Fibroblast of lung (primary cell): ENCODE results near the gene ARID1B. TPM values are rescaled to one million over a fixed set of nuclear protein-coding genes. Genes with fewer than 3 reads are reported as not detected.

Experiments used
- DNase-seq, 2 donors: peaks; one replicate each; pipeline versions ENCODE4 v3.0.0 to v3.0.0-alpha.2; 2010; ENCODE audit warnings: low read depth in 2 of 2
- H2AFZ ChIP-seq: 2 replicates; pipeline ENCODE4 v1.5.1; 2012; ENCODE audit warnings: low read length, control low read depth, inconsistent platforms
- H3K27ac ChIP-seq: 2 replicates; pipeline ENCODE4 v1.5.1; 2011; ENCODE audit warnings: low read length, control low read depth; ENCODE audit not compliant: insufficient read depth
- H3K27me3 ChIP-seq: 2 replicates; pipeline ENCODE4 v1.5.1; 2011; ENCODE audit warnings: mild to moderate bottlenecking, low read length; ENCODE audit not compliant: control insufficient read depth, insufficient read depth
- H3K36me3 ChIP-seq: 2 replicates; pipeline ENCODE4 v1.5.1; 2011; ENCODE audit warnings: low read length; ENCODE audit not compliant: control insufficient read depth, insufficient read depth
- H3K4me1 ChIP-seq: 2 replicates; pipeline ENCODE4 v1.5.1; 2011; ENCODE audit warnings: low read length; ENCODE audit not compliant: control insufficient read depth, insufficient read depth; ENCODE audit errors: extremely low read depth
- H3K4me2 ChIP-seq: 2 replicates; pipeline ENCODE4 v1.5.1; 2011; ENCODE audit warnings: low read length, control low read depth; ENCODE audit not compliant: insufficient read depth; ENCODE audit errors: extremely low read depth
- H3K4me3 ChIP-seq, 4 experiments: fragments of 200-600 bp in 1 of 4; sonication (generic) in 1 of 4; replicated peaks in 1 of 4; 2 replicates each; pipeline ENCODE4 v1.5.1; 2011 to 2016; ENCODE audit warnings: low read length in 4 of 4, low read depth in 3 of 4, mild to moderate bottlenecking in 3 of 4, control low read depth in 2 of 4, inconsistent platforms in 1 of 4, mixed read lengths in 1 of 4; ENCODE audit not compliant: insufficient read depth in 1 of 4; ENCODE audit errors: control extremely low read depth in 1 of 4
- H3K79me2 ChIP-seq: 2 replicates; pipeline ENCODE4 v1.5.1; 2012; ENCODE audit warnings: mild to moderate bottlenecking, low read length, inconsistent platforms; ENCODE audit not compliant: control insufficient read depth, insufficient read depth
- H3K9ac ChIP-seq: 2 replicates; pipeline ENCODE4 v1.5.1; 2011; ENCODE audit warnings: mild to moderate bottlenecking, low read length, control low read depth; ENCODE audit not compliant: insufficient read depth
- H3K9me3 ChIP-seq: 2 replicates; pipeline ENCODE4 v1.5.1; 2012; ENCODE audit warnings: low read depth, low read length; ENCODE audit not compliant: control insufficient read depth, insufficient read depth
- H4K20me1 ChIP-seq: 2 replicates; pipeline ENCODE4 v1.5.1; 2011; ENCODE audit warnings: low read length; ENCODE audit not compliant: control insufficient read depth, insufficient read depth; ENCODE audit errors: extremely low read depth
- EZH2 ChIP-seq: IDR thresholded peaks from 2 replicates; pipeline ENCODE4 v1.5.1; 2012; ENCODE audit warnings: low read length, control low read depth, mild to moderate bottlenecking; ENCODE audit errors: missing control alignments
- polyA plus RNA-seq, 2 donors: library from polyadenylated mRNA; depleted of rRNA in 1 of 2; stranded (reverse) in 1 of 2; unstranded in 1 of 2; fragments of >200 nt; gene quantifications; 2 replicates each; pipeline ENCODE4 v1.2.1, GENCODE V29; 2011 to 2012; ENCODE audit warnings: missing spikeins in 1 of 2
- total RNA-seq: library from RNA; depleted of rRNA; stranded (reverse); fragments of >200 nt; gene quantifications from 2 replicates; pipeline ENCODE4 v1.2.1, GENCODE V29; 2014
- TF ChIP-seq, protein P1 (sequence below), 2 donors: IDR thresholded peaks in 1 of 2; conservative IDR thresholded peaks in 1 of 2; 1 replicate in 1 of 2; 2 replicates in 1 of 2; pipeline ENCODE4 v1.5.1; 2011 to 2012; ENCODE audit warnings: low read length in 2 of 2, control low read depth in 1 of 2, inconsistent platforms in 1 of 2, low read depth in 1 of 2, mild to moderate bottlenecking in 1 of 2

ARID1B gene
- total and polyA plus RNA-seq, 2 donors (not counting 1 experiment from before 2014, with no cell fraction given): 15.4 to 41.9 TPM

DNA sequence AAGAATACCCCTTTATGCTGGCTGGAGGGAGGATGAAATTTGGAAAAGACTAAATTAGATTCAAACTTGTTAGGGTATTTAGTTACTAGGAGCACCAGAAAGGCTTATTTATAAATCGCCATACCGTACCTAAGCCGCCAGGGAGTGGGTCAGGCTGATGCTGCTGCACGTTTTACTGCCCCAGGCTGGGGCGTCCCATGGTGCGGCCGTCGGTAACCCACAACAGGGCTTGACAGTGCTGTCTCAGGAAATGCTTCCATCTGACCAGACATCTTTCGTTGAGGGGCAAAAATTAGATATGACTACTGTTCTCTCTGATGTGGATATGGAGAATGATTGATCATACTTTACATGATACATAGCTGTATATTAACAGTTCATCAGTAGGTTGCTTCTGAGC is 52.9 kb downstream of the ARID1B start:
- no peaks in the 10 kb centered on the region for H3K9me3 ChIP-seq
- no peaks in the 10 kb centered on the region for H4K20me1 ChIP-seq
- H3K27ac ChIP-seq: no peak overlapping the region
- H3K36me3 ChIP-seq: no peaks in the 10 kb centered on the region
- H3K4me2 ChIP-seq: no peak overlapping the region
- H3K4me3 ChIP-seq: no peak overlapping the region
- peaks cover 41% of the 10 kb centered on the region for H3K79me2 ChIP-seq
- no peak overlapping the region for H2AFZ ChIP-seq
- DNase-seq: no peak
- H3K27me3 ChIP-seq: no peaks in the 10 kb centered on the region
- TF ChIP-seq, protein P1, sequence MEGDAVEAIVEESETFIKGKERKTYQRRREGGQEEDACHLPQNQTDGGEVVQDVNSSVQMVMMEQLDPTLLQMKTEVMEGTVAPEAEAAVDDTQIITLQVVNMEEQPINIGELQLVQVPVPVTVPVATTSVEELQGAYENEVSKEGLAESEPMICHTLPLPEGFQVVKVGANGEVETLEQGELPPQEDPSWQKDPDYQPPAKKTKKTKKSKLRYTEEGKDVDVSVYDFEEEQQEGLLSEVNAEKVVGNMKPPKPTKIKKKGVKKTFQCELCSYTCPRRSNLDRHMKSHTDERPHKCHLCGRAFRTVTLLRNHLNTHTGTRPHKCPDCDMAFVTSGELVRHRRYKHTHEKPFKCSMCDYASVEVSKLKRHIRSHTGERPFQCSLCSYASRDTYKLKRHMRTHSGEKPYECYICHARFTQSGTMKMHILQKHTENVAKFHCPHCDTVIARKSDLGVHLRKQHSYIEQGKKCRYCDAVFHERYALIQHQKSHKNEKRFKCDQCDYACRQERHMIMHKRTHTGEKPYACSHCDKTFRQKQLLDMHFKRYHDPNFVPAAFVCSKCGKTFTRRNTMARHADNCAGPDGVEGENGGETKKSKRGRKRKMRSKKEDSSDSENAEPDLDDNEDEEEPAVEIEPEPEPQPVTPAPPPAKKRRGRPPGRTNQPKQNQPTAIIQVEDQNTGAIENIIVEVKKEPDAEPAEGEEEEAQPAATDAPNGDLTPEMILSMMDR (conservative IDR thresholded peaks at IDR 0.05 in 1 of 2, IDR thresholded peaks at IDR 0.05 in 1 of 2; ENCODE audit: low read depth in 1 of 2, low read length in 2 of 2): no peak
- TF ChIP-seq EZH2: no peak
- H3K9ac ChIP-seq: no peak overlapping the region
- H3K4me1 ChIP-seq: peaks cover 8% of the 10 kb centered on the region

DNA sequence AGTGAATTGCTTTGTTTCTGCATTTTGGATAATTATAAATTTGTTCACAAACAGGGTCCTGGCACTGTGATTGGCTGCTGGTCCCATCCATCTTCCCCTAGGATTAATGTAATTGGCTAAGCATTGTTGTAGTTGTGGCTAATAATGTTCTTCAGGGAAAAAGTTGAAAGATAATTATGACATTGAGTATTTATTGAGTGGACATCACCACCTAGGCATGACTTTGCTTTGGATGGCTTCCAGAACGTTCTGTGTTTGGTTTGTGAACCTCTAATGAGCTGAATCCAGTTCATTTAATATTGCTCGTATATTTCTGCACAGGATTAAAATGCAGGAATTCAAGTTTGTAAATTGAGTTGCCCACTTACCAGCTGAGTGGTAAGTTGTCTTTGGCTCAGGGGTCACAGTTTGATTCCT is 55.1 kb downstream of the ARID1B start:
- H3K79me2 ChIP-seq: peaks cover 27% of the 10 kb centered on the region
- H4K20me1 ChIP-seq: no peaks in the 10 kb centered on the region
- H3K27ac ChIP-seq: peak overlapping the region; percentile 9
- H3K36me3 ChIP-seq: peaks cover 1% of the 10 kb centered on the region
- no peaks in the 10 kb centered on the region for H3K9me3 ChIP-seq
- TF ChIP-seq EZH2: no peak
- TF ChIP-seq, protein P1 (conservative IDR thresholded peaks at IDR 0.05 in 1 of 2, IDR thresholded peaks at IDR 0.05 in 1 of 2; ENCODE audit: low read depth in 1 of 2, low read length in 2 of 2): no peak
- no peak overlapping the region for H3K9ac ChIP-seq
- H2AFZ ChIP-seq: no peak overlapping the region
- H3K4me1 ChIP-seq: peaks cover 7% of the 10 kb centered on the region
- no peak overlapping the region for H3K4me3 ChIP-seq
- peak overlapping the region; percentile 46 for H3K4me2 ChIP-seq
- DNase-seq: peak; percentile 74 to 79
- no peaks in the 10 kb centered on the region for H3K27me3 ChIP-seq

DNA sequence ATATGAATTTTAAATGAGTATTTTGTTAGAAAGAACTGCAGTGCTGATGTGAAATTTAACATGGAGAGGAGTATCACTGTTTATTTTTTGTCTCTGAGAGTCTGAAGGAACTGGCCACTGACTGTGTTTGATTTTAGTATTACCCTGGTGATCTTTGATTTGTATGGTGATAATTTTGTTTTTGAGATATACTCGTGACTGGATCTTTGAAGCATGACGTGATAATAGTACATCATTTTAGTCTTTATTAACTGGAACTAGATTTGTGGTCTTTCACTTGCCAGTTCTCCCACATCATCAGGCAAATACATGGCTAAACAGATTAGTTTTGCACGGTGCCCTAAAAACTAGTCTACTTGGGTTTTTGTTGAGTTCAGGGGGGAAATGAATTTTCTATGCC is 55.5 kb downstream of the ARID1B start:
- H3K4me1 ChIP-seq: peaks cover 4% of the 10 kb centered on the region
- TF ChIP-seq, protein P1 (conservative IDR thresholded peaks at IDR 0.05 in 1 of 2, IDR thresholded peaks at IDR 0.05 in 1 of 2; ENCODE audit: low read depth in 1 of 2, low read length in 2 of 2): no peak
- TF ChIP-seq EZH2: no peak

More for the DNA sequence above, 55.5 kb downstream of the ARID1B start:
- H3K9ac ChIP-seq: no peak overlapping the region
- H3K4me3 ChIP-seq: no peak overlapping the region
- no peaks in the 10 kb centered on the region for H4K20me1 ChIP-seq
- peak in 1 of 2 donors; percentile 26 for DNase-seq
- no peak overlapping the region for H2AFZ ChIP-seq
- H3K9me3 ChIP-seq: no peaks in the 10 kb centered on the region
- H3K36me3 ChIP-seq: peaks cover 1% of the 10 kb centered on the region
- H3K79me2 ChIP-seq: peaks cover 25% of the 10 kb centered on the region
- peak overlapping the region; percentile 9 for H3K27ac ChIP-seq
- no peaks in the 10 kb centered on the region for H3K27me3 ChIP-seq
- peak overlapping the region; percentile 46 for H3K4me2 ChIP-seq
